GM12801 (cell line): ENCODE measurements around the gene PCDH9.

Experiments
- CTCF ChIP-seq: IDR thresholded peaks from one replicate; pipeline ENCODE4 v1.5.1; 2011; ENCODE audit warnings: control low read depth; ENCODE audit not compliant: insufficient read length; ENCODE audit errors: extremely low read depth

The PCDH9 gene

DNA sequence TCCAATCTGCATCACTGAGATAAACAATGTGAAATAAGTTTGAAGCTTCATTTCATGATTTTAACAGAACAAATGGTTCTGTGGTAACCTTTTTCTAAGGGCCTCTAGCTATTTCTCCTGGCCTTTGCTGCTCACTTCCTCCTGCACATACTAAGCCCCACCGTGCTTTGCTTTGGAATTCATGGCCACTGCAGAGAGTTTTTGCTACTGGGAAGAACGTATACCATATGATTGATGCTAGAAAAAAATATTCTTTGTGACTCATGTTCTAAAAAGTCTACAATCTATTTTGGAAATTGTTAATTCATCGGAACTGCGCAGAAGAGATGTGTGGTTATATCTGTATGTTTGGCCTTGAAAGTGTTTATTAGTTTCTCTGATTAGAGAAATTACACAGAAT is 747.3 kb downstream of the PCDH9 start:
- no peak for TF ChIP-seq CTCF

GRCh38 chr13:66477816-66478215 is 752.3 kb downstream of the PCDH9 start:
- no peak for TF ChIP-seq CTCF

GRCh38 chr13:66475061-66475460 is 755.1 kb downstream of the PCDH9 start:
- no peak for TF ChIP-seq CTCF

GRCh38 chr13:66469745-66470144 is 760.4 kb downstream of the PCDH9 start:
- TF ChIP-seq CTCF = no peak

GRCh38 chr13:66468656-66469055 is 761.5 kb downstream of the PCDH9 start:
- TF ChIP-seq CTCF = no peak

GRCh38 chr13:66462187-66462586 is 767.9 kb downstream of the PCDH9 start:
- no peak for TF ChIP-seq CTCF

DNA sequence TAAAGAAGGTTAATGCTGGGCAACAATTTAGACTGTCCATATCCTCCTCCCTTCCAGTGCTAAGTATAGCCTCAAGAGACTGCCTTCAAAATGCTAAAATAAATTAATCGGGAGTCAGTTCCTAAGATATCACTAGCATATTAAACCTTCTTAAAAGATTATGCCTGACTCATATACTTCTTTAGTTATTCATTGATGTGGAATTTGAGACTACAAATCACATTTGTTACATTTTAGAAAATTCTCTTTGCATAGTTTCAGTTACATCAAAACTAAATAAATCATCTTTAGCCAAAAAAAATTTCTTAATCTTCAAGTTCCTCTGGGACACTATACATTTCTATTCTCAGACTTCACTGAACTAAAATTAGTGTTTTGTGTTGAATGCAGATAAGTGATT is 769.1 kb downstream of the PCDH9 start:
- TF ChIP-seq CTCF = no peak

- no peak for TF ChIP-seq CTCF
Observed at GRCh38 chr13:66459634-66460033, 770.5 kb downstream of the PCDH9 start.
